Midbrain (tissue), 1 donor: Measurements from ENCODE around the gene WASF3.

Source experiments
- DNase-seq: peaks from one replicate; lab custom pipeline; 2025; lab: John Stamatoyannopoulos, UW

WASF3 gene

DNA sequence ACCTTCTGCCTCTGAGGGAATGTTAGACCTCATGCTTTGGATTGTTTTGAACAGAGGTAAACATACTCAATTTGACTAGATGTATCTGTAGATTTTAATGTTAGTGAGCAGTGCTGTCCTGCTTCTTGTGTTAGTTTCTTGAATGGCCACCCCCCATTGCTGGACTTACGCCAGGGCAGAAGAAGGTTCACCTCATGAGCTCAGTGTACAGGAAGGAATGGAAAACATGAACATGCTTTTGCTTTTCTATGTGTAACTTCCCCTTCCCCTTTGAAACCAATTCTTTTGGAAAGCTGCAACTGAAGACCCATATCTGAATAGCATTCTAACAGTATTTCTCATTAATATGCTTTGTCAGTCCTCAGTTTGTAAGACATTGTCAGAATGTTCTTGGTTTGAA, 32.3 kb downstream of the WASF3 start:
- peak; percentile 67 for DNase-seq

DNA sequence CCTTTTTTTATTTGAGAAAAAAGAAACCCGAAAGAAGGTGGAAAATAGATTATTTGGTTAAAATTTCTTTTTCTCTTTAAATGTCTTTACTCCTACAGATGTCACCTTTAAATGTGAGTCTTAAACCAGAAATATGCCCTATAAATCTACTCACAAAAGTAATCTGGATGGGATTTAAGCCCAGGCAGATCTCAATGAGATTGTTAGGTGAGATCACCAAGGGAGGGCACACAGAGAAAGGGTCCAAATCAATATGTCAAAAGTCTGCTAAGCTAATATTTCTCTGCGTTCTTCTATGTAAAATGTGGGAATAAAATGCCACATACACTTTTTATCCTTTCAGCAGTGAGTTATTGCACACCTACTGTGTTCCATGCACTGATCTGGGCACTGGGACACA, 32.9 kb downstream of the WASF3 start:
- DNase-seq, result no peak

DNA sequence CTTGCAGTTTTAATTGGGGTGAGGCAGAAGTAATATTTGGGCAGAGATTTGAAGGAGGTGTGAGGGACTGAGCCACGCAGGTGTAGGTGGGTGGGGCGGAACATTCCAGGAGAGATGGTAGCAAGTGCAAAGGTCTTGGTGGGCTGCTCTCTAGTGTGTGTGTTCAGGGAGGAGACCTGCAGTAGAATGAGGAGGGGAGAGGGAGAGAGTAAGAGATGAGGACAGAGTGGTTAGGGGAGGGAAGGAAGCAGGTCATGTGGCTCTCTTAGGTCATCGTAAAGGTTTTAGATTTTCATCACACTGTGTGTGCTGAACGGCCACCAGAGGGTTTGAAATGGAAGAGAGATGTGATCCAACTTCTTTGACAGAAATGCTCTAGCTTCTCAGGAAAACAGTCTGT, 33.5 kb downstream of the WASF3 start:
- no peak for DNase-seq

DNA sequence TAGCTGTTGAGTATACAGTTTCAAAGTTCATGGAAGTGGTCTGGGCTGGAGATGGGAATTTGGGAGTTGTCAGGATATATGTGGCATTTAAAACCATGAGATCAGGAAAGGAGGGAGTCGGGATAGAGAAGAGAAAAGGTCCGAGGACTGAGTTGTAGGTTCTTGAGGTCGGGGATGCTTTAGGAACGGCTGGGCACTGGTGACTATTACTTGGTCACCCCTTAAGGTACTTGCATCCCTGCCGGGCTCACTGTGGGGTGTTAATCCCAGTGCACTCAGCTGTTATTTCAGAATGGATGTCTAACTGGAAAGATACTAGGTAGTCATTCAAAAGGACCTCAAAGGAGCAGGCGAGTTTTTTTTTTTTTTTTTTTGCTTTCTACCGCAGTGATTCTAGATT, 34.2 kb downstream of the WASF3 start:
- DNase-seq, result no peak

DNA sequence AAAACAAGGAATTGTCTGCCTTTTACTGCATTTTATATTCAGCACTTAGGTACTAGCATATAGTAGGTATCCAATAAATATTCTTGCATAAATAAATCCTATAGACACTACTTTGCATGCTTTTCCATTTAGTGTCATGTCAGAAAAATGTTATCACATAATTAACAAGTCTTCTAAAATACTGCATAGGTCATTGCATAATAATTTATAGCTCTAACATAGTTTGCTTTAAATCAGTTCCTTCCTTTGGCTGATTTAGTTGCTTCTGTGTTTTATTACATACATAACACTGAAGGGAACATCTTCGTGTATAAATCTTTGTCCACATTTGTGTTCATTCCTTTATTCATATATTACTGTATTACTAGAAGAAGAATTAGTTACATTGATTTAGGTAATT, 36.2 kb downstream of the WASF3 start:
- DNase-seq, result no peak

DNA sequence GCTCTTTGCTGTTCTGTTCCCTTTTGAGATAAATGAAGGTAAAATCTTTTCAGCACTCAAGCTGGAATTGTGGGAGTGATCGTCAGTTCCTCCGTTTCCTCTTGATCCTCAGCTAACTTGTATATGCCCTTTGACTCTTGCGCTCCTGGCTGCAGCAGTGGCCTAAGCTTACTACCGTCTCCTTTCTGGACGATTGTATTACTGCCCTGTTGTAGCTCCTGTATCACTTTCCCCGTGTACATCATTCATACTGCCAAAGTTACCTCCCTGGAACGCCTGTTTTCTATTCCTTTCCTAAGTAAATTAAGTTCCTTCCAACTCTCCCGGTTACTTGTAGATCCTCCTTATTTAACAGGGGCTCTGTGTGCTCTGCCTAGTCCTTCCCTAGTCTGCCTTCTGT, 36.9 kb downstream of the WASF3 start:
- DNase-seq, result no peak

DNA sequence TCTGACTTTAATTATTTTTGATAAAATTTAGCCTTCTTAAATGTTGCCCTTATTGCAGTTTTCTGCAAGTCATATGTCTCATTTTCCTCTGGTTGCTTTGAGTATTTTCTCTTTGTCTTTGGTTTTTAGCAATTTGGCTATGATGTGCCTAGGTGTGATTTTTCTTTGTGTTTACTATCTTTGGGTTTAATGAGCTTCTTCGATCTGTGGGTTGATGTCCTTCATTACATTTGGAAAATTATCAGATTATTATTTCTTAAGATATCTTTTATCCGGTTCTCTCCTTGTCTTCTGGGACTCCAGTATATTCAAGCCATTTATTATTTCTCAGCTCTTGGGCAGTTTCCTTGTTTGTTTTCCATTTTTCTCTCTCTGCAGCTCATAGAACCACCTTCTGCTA, 39.0 kb downstream of the WASF3 start:
- DNase-seq, result no peak

DNA sequence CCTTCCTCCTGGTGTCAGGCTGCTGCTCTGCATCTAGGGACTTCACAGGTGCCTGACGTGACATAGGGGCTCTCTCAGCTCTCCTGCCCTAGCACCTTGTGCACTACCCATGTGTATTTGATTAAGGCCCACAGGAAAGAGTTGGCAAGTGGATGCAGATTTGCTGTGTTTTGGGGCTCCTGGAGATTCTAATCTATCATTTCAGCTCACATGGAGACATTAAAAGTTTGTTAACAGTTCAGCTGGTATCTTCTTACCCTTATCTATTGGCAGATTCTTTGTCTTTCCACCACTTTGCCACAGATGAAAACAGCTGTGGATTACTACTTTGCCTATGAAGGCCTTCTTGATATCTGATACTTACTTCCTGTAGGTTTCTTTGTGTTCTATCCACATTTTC, 41.9 kb downstream of the WASF3 start:
- DNase-seq, result no peak

DNA sequence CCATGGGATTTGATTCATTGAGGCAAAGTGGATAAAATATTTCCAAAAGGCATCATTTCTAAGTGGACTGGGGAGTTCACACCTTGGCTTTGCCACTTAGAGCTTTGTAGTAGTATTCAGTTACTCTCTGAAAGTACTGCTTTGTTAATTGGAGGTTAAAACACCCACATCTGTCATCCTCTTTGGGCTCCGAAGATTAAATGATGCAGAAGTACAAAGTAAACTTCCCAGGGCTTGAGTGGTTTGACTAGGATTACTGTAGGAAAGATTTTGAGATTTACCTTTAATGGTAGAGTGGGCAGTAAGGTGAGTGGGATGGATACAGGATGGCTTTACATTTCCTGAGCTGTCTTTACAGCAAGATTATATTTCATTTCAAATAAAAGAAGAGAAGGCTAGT, 42.4 kb downstream of the WASF3 start:
- no peak for DNase-seq

DNA sequence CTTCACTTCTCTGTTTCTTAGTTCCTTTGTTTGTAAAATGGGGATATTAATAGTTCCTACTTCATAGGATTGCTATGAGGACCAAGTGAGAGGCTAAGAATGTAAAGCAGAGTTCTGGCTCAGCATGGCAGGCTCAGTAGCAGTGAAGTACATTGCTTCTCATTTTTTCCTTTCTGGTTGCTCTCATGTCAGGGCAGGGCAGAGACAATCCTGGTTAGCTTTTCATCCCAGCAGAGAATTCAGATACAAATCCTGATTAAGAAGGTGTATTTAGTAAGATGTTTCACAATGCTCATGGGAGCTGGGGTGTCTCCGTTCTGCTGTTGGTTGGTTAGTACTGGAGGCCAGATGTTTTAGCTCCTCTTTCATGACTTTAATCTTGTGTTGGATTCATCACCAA, 42.9 kb downstream of the WASF3 start:
- DNase-seq, result no peak

DNA sequence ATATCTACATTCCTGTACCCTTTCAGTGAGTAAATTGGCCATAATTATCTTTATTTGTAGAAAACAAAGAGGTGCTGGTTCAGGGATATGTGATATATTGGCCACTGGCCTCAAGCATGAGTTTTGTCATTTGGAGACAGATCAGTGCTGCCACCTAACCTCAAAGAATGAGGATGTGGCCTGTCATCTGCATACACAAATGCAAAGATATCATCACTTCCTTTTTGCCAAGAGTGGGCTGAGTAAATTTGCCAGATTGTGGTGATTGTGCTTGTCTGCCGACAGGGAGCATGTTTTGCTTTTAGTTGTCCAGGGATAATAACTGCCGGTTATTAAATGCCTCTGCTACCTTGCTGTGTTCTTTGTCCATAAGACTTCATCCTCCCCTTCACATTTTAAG, 44.2 kb downstream of the WASF3 start:
- no peak for DNase-seq

DNA sequence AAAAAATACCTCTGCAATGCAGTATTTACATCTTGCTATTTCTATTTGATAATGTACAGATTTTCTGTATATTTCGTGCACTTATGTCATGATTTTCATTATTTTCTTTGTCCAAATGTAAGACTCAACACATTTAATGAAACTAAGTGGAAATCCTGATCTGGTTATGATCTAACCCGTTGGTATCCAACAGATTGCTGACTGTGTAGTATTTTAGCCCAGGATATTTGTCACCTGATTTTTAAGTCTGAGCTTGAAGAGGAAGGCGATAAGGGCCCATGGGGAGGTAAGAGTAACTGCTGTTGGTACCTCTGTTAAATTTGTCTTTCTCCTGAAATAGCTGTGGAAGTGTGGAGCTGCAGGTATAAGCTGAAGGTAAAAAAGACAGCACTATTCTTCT, 45.3 kb downstream of the WASF3 start:
- no peak for DNase-seq

DNA sequence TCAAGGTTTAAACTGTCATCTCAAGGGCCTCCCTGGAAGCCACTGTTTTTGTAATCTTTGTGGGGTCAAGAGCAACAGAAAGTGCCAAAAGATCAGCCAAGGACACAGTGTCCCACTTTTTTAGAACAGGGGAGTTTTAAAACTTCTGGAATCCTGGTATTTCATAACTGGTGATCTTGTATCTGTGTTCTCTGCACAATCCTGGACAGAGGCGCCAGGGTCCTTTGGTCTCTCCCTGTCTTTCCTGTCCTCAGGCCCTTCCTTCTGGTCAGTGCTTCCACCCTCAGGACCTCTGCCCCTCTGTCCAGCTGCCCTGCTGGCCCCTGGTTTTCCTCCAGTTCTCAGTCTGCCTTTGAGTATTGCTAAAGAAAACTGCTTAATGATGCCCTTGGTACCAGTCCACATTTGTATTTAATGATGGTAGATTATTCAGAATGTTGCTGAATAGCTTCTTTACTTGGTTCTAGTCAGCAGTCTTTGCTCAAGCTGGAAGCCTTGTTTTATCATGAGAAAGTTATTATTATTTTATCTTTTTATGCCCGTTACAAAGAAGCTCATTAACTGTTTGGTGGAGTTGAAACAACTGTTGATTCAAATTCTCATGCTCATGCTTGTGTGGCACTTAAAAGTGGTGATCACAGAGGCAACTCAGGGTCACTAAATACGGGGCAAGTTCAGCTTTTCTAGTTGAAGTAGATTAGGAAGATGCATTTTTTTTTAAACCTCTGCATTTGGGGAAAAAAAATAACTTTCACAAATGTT, 47.5 kb downstream of the WASF3 start:
- DNase-seq, result no peak

DNA sequence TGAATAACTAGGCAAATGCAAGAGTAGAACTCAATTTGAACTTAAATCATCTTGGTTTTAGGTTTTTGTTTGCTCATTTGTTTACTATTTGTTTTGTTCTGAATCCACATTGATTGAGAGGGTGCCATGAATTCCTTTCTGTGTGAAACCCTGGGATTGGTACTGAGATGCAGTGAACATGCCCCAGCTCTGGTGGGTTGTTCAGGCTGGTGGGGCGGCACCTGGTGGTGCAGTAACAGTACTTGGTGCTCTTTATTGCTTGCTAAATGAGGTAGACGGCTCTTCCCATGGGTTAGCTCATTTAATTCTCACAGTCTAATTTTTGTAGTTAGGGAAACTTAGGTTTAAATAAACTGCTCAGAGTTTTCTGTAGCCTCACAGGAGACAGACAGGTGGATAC, 48.4 kb downstream of the WASF3 start:
- DNase-seq, result no peak

DNA sequence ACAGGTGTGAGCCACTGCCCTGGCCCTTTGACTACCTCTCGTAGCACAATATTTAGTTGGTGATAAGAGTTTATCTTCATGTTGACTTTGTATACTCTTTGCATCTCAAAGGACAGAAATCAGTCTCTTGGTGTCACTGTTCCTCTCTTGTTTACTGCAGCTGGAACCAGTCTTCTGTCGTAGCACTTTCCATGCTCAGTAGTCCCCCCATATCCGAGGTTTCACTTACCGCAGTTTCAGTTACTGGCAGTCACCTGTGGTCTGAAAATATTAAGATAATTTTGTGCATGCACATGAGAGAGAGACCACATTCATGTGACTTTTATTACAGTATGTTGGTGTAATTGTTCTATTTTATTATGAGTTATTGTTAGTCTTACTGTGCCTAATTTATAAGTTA, 49.1 kb downstream of the WASF3 start:
- DNase-seq, result no peak

DNA sequence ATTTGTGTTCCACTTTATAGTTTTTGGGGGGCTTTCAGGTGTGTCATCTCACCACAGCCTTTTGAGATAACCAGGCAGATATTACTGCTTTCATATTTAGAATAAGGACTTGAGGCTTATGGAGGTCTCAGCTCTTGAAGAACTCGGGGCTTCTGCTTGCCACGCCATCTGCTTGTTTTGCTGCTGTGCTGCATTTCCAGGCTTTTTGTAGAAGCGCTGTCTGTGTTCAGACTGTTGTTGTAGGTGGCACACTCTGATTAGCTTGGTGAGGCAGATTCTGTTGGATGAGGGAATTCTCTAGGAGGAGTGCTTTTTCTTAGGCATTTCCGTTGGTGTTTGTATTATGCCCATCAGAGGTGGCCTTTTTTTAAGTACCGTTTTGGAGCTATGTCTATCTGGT, 57.2 kb downstream of the WASF3 start:
- DNase-seq, result no peak

DNA sequence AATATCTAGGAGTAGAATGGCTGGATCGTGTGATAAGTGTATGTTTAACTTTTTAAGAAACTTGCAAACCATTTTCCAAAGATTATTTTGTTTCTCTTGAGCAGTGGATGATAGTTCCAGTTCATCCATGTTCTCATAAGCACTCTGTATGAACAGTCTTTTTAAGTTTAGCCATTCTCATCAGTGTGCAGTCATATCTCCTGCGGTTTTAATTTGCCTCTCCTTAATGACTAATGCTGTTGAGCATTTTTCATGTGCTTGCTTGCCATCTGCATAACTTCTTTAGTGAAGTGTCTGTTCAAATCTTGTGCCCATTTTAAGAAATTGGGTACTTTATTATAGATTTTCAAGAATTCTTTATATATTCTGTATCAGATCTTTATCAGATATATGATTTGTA, 58.6 kb downstream of the WASF3 start:
- DNase-seq, result no peak

DNA sequence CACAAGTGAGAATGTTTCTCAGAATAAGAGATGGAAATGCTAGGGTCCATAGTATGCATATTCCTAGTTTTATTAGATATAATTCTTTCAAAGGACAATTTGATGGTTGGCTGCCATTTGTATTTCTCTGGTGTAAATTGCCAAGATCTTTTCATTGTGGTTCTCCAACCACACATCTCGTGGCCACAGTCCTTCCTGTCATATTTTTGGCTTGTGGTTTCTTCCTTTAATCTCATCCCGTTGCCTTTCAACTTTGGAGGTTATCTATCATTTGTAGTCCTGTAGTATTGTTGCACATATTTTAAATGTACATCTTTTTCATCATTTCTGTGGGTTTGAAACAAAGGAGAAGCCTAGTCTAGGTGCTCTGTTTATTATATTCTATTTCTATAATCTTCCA, 61.2 kb downstream of the WASF3 start:
- no peak for DNase-seq

DNA sequence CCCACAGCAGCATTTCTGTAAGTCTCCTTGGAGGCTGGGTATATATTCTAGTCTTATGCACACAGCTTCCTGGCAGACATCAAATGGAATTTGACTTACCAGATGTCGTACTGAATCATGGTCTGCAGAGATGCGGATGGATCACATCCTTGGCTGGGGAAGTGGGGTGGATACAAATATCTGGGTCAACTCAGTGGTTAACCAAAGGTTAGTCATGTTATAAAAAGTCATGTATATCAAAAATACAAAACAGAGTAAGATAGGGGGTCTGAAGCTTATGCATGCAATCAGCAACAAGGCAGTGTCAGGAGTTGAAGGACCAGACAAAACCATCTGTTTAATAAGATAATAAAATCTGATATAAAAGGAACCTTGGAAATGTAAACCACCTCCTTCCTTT, 61.9 kb downstream of the WASF3 start:
- DNase-seq, result no peak

DNA sequence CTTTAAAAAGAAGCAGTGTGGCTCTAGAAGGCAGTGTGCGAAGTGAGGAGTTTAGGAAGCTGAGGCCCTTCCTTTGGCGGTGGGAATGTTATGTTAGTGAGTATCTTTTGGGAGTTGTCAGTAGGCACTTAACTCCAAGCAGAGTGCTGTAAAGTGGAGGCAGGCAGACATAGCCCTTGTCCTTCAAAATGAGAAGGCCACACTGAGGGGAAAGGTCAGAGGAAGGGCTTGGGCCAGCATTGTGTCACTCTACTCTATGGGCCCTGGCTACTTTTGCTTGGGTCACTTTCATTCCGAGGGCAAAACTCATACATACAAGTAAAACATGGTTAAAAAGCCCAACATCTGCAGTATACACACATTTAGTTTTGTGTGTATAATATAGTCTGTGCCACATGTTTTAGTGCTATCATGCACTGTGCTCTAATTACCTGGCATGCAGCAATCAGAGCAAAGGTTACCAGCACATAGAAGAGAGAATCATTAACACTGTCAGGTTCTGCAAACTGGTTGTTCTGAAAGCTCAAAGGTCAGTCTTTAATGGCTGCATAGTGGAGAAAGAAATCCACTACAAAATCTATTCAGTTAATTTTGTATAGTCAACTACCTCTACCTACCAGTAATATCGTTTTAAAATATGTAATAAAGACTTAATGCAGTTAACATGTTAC, 64.4 kb downstream of the WASF3 start:
- DNase-seq, result no peak

DNA sequence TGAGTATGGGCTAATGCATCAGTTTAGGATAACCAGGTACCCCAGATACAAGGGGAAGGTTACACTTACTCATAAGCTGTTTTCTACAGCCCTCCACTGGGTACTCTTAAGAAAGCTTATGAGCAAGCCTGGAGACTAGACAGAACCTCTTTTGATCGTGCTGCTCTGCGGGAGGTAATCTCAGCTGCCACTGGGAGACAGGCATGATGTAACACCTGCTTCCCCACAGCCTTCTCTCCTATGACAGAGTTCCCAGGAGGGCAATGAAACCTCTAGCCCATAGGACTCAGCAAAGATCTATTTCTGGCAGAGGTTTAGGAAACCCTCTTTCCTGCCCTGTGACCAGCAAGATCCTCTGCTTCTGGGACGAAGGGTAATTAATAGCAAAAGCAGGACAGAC, 65.6 kb downstream of the WASF3 start:
- no peak for DNase-seq

DNA sequence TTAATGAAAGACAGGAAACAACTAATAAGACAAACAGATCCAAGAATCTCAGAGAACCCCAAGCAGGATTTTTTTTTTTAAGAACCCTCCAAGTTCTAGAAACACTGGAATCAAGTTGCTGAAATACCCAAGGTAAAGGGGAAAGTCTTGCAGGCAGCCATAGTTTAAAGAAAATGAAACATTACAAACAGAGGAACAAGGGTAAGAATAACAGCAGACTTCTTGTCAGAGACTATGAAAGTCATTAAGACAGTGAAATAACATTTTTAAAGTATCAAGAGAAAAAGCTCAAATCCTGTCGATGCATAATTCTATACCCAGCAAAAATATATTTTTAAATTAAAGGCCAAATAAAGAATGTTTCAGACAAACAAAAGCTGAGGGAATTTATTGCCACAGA, 67.1 kb downstream of the WASF3 start:
- no peak for DNase-seq

DNA sequence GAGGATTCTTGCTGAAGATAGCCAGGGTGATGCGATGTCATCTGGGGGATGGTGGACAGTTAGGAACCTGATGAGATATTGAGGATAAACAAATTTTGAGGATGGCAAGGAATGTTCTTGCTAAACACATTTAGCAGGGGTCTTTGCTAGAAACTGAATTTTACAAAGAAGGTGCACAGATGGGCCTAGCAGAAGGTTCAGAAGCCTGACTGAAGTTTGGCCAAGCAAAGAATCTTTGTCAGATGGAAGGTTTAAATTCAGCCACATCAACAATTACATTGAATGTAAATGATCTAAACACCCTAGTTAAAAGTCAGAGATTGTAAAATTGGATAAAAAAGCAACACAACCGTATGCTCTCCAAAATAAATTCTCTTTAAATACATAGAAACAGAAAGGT, 68.8 kb downstream of the WASF3 start:
- no peak for DNase-seq

DNA sequence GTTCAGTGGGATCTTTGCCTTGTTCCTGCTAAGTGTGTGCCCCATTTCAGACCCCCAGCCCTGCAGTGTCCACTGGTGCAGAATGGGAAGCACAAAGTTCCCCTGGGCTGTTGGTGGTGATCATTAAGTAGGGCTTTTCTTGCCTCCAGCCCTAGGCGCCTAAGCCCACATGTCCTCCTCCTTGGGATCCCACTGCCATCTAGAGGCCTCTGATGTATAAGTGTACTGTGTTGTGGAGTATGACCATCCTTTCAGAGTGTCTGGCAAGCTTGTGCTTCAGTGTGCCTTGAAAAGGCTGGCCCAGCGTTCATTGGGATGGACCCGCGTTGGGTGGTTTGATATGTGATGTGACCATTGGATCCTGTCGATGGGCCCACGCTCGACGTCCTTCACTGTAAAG, 71.2 kb downstream of the WASF3 start:
- DNase-seq, result no peak
